Adipocyte (in vitro differentiated cells): ENCODE data around the gene TUBB.

Experiments used
- DNase-seq: peaks from one replicate; pipeline ENCODE4 v3.0.0-alpha.2; 2015; ENCODE audit warnings: low read depth
- H3K27me3 ChIP-seq: replicated peaks from 2 replicates; pipeline ENCODE4 v1.7.0; 2013; ENCODE audit warnings: mild to moderate bottlenecking, low read length, moderate library complexity; ENCODE audit not compliant: control insufficient read depth, insufficient read depth
- H3K36me3 ChIP-seq: 2 replicates; pipeline ENCODE4 v1.7.0; 2013; ENCODE audit warnings: low read length, mild to moderate bottlenecking, moderate library complexity; ENCODE audit not compliant: control insufficient read depth, insufficient read depth, severe bottlenecking
- H3K4me1 ChIP-seq: 2 replicates; pipeline ENCODE4 v1.7.0; 2013; ENCODE audit warnings: mild to moderate bottlenecking, low read length, moderate library complexity; ENCODE audit not compliant: control insufficient read depth, insufficient read depth
- H3K4me3 ChIP-seq: 2 replicates; pipeline ENCODE4 v1.7.0; 2013; ENCODE audit warnings: mild to moderate bottlenecking, low read length, moderate library complexity
- H3K9ac ChIP-seq: 2 replicates; pipeline ENCODE4 v1.7.0; 2013; ENCODE audit warnings: mild to moderate bottlenecking, low read length, moderate library complexity
- H3K9me3 ChIP-seq: 2 replicates; pipeline ENCODE4 v1.7.0; 2013; ENCODE audit warnings: mild to moderate bottlenecking, low read length, moderate library complexity; ENCODE audit not compliant: control insufficient read depth

TUBB gene

GRCh38 chr6:30689985-30690384 lies 30.2 kb upstream of the TUBB start:
- H3K27me3 ChIP-seq, result no peaks in the 10 kb centered on the region
- no peaks in the 10 kb centered on the region for H3K9me3 ChIP-seq
- H3K4me3 ChIP-seq, result peak overlapping the region; percentile 88
- peak overlapping the region; percentile 79 for H3K9ac ChIP-seq
- no peak for DNase-seq
- H3K36me3 ChIP-seq, result no peaks in the 10 kb centered on the region
- peaks cover 28% of the 10 kb centered on the region for H3K4me1 ChIP-seq

- Histone ChIP-seq H3K4me3 (peak within 1 kb of the TSS; percentile 88), H3K27me3 (no peaks in the 10 kb centered on the region), H3K9ac (peak within 1 kb of the TSS; percentile 79), H3K36me3 (no peaks in the 10 kb centered on the region), H3K4me1 (peaks cover 26% of the 10 kb centered on the region), H3K9me3 (no peaks in the 10 kb centered on the region)
- peak; percentile 97 for DNase-seq
Measured at GRCh38 chr6:30690403-30691207, 29.5 kb upstream of the TUBB start, which contains the start of gene NRM. TSS of gene NRM (minus strand) at chr6:30690984. CDS start at chr6:30690974, 10 bp downstream.

- peak overlapping the region; percentile 79 for H3K9ac ChIP-seq
- peak; percentile 19 for DNase-seq
- no peaks in the 10 kb centered on the region for H3K27me3 ChIP-seq
- peak overlapping the region; percentile 88 for H3K4me3 ChIP-seq
- no peaks in the 10 kb centered on the region for H3K36me3 ChIP-seq
- H3K4me1 ChIP-seq, result peaks cover 19% of the 10 kb centered on the region
- H3K9me3 ChIP-seq, result no peaks in the 10 kb centered on the region
Measured at GRCh38 chr6:30691208-30691847, 28.8 kb upstream of the TUBB start.

GRCh38 chr6:30696432-30696831 lies 23.7 kb upstream of the TUBB start:
- Histone ChIP-seq H3K4me1 (peaks cover 9% of the 10 kb centered on the region), H3K27me3 (no peaks in the 10 kb centered on the region), H3K4me3 (no peak overlapping the region), H3K9ac (no peak overlapping the region), H3K9me3 (no peaks in the 10 kb centered on the region), H3K36me3 (no peaks in the 10 kb centered on the region)
- no peak for DNase-seq

GRCh38 chr6:30700340-30700739 lies 19.8 kb upstream of the TUBB start:
- Histone ChIP-seq H3K36me3 (peaks cover 4% of the 10 kb centered on the region), H3K9ac (no peak overlapping the region), H3K4me1 (peaks cover 7% of the 10 kb centered on the region), H3K4me3 (no peak overlapping the region), H3K9me3 (no peaks in the 10 kb centered on the region), H3K27me3 (no peaks in the 10 kb centered on the region)
- no peak for DNase-seq

GRCh38 chr6:30703011-30703410 lies 17.1 kb upstream of the TUBB start:
- Histone ChIP-seq H3K36me3 (peaks cover 15% of the 10 kb centered on the region), H3K27me3 (no peaks in the 10 kb centered on the region), H3K9ac (no peak overlapping the region), H3K4me1 (peaks cover 7% of the 10 kb centered on the region), H3K4me3 (no peak overlapping the region), H3K9me3 (no peaks in the 10 kb centered on the region)
- no peak for DNase-seq

GRCh38 chr6:30703821-30704220 lies 16.3 kb upstream of the TUBB start:
- H3K27me3 ChIP-seq, result no peaks in the 10 kb centered on the region
- H3K36me3 ChIP-seq, result peaks cover 19% of the 10 kb centered on the region
- H3K4me3 ChIP-seq, result no peak overlapping the region
- H3K9ac ChIP-seq, result no peak overlapping the region
- no peaks in the 10 kb centered on the region for H3K9me3 ChIP-seq
- H3K4me1 ChIP-seq, result peaks cover 7% of the 10 kb centered on the region
- DNase-seq, result no peak

- Histone ChIP-seq H3K9me3 (no peaks in the 10 kb centered on the region), H3K36me3 (peaks cover 23% of the 10 kb centered on the region), H3K27me3 (no peaks in the 10 kb centered on the region), H3K4me1 (peaks cover 7% of the 10 kb centered on the region), H3K4me3 (no peak overlapping the region), H3K9ac (no peak overlapping the region)
- no peak for DNase-seq
Measured at GRCh38 chr6:30705620-30706019, 14.5 kb upstream of the TUBB start.

GRCh38 chr6:30707281-30707850 lies 12.8 kb upstream of the TUBB start:
- Histone ChIP-seq H3K9ac (no peak overlapping the region), H3K4me1 (peaks cover 7% of the 10 kb centered on the region), H3K4me3 (no peak overlapping the region), H3K9me3 (no peaks in the 10 kb centered on the region), H3K27me3 (no peaks in the 10 kb centered on the region), H3K36me3 (peaks cover 39% of the 10 kb centered on the region)
- no peak for DNase-seq

- no peak for DNase-seq
- Histone ChIP-seq H3K27me3 (no peaks in the 10 kb centered on the region), H3K9ac (no peak overlapping the region), H3K4me1 (no peaks in the 10 kb centered on the region), H3K4me3 (no peak overlapping the region), H3K36me3 (peaks cover 51% of the 10 kb centered on the region), H3K9me3 (no peaks in the 10 kb centered on the region)
Measured at GRCh38 chr6:30709101-30709868, 10.9 kb upstream of the TUBB start.
